WTC11 (cell line): ENCODE data around the gene RMI1. TPM values are rescaled to one million over a fixed set of nuclear protein-coding genes. Genes with fewer than 3 reads are reported as not detected.

Source experiments
- ATAC-seq: fragments of 200-7000 bp; cut with Tn5 transposase; 2 replicates; pipeline ENCODE4 v1.10.0; 2021; ENCODE audit warnings: mild to moderate bottlenecking, moderate library complexity
- CTCF ChIA-PET: fragments of 300-600 bp; sonication (Branson Sonifier 250); formaldehyde crosslinking; loops from one replicate; lab custom pipeline; 2021; ENCODE audit warnings: antibody characterized with exemption; lab: Charles Lee
- POLR2A ChIA-PET: fragments of 350-600 bp; sonication (Branson Sonifier 250); formaldehyde crosslinking; loops from one replicate; lab custom pipeline; 2021; ENCODE audit warnings: antibody characterized with exemption; lab: Charles Lee
- DNase-seq: peaks from one replicate; pipeline ENCODE4 v3.0.0; 2021; ENCODE audit warnings: low spot score
- H3K27ac Mint-ChIP-seq: 2 replicates; pipeline ENCODE4 v1.8.0; 2021; ENCODE audit warnings: mixed read lengths
- H3K27me3 Mint-ChIP-seq: 2 replicates; pipeline ENCODE4 v1.8.0; 2021; ENCODE audit warnings: low read depth, mild to moderate bottlenecking, moderate library complexity, mixed read lengths
- H3K36me3 Mint-ChIP-seq: 2 replicates; pipeline ENCODE4 v1.8.0; 2021; ENCODE audit warnings: mixed read lengths
- H3K4me1 Mint-ChIP-seq: 2 replicates; pipeline ENCODE4 v1.8.0; 2022; ENCODE audit warnings: mixed read lengths
- H3K4me3 Mint-ChIP-seq: 2 replicates; pipeline ENCODE4 v1.8.0; 2021; ENCODE audit warnings: mild to moderate bottlenecking, moderate library complexity, mixed read lengths
- H3K9me3 Mint-ChIP-seq: 2 replicates; pipeline ENCODE4 v1.8.0; 2021; ENCODE audit warnings: mixed read lengths
- CBFB ChIP-seq: sonication (generic); formaldehyde crosslinking; IDR thresholded peaks from 2 replicates; pipeline ENCODE4 v1.8.1; 2022; ENCODE audit warnings: mild to moderate bottlenecking, low read depth, missing genetic modification reagents
- CDX4 ChIP-seq: fragments of 250-450 bp; sonication (Bioruptor Pico); IDR thresholded peaks from 2 replicates; pipeline ENCODE4 v1.9.0; 2021; ENCODE audit warnings: moderate library complexity, mild to moderate bottlenecking, inconsistent platforms, borderline replicate concordance
- E2F4 ChIP-seq: sonication (generic); formaldehyde crosslinking; IDR thresholded peaks from 2 replicates; pipeline ENCODE4 v1.8.1; 2022; ENCODE audit warnings: low read depth, mild to moderate bottlenecking, moderate library complexity, missing genetic modification reagents, borderline replicate concordance
- E2F5 ChIP-seq: sonication (generic); formaldehyde crosslinking; IDR thresholded peaks from 2 replicates; pipeline ENCODE4 v1.8.1; 2022; ENCODE audit warnings: mild to moderate bottlenecking, moderate library complexity, missing genetic modification reagents
- ERG ChIP-seq: fragments of 250-450 bp; sonication (Bioruptor Pico); IDR thresholded peaks from 2 replicates; pipeline ENCODE4 v1.8.0; 2021; ENCODE audit warnings: mild to moderate bottlenecking
- GRHL2 ChIP-seq: fragments of 250-450 bp; sonication (Bioruptor Pico); IDR thresholded peaks from 2 replicates; pipeline ENCODE4 v1.8.0; 2022; ENCODE audit warnings: mild to moderate bottlenecking, moderate library complexity; ENCODE audit not compliant: insufficient replicate concordance, severe bottlenecking
- IRF2 ChIP-seq: sonication (generic); formaldehyde crosslinking; IDR thresholded peaks from 2 replicates; pipeline ENCODE4 v1.8.0; 2022; ENCODE audit warnings: low read depth, missing genetic modification reagents, borderline replicate concordance
- MAX ChIP-seq: sonication (generic); formaldehyde crosslinking; IDR thresholded peaks from 2 replicates; pipeline ENCODE4 v1.8.0; 2022; ENCODE audit warnings: mild to moderate bottlenecking, missing genetic modification reagents
- MLX ChIP-seq: sonication (generic); formaldehyde crosslinking; IDR thresholded peaks from 2 replicates; pipeline ENCODE4 v1.8.1; 2023; ENCODE audit warnings: mild to moderate bottlenecking, missing genetic modification reagents, moderate library complexity
- PREB ChIP-seq: sonication (generic); formaldehyde crosslinking; IDR thresholded peaks from 2 replicates; pipeline ENCODE4 v1.8.1; 2022; ENCODE audit warnings: mild to moderate bottlenecking, missing genetic modification reagents, moderate library complexity, borderline replicate concordance
- TEAD4 ChIP-seq: sonication (generic); formaldehyde crosslinking; IDR thresholded peaks from 2 replicates; pipeline ENCODE4 v1.8.0; 2022; ENCODE audit warnings: mild to moderate bottlenecking, missing genetic modification reagents
- USF2 ChIP-seq: sonication (generic); formaldehyde crosslinking; IDR thresholded peaks from 2 replicates; pipeline ENCODE4 v1.8.1; 2023; ENCODE audit warnings: mild to moderate bottlenecking, missing genetic modification reagents, moderate library complexity
- ZNF281 ChIP-seq: sonication (generic); formaldehyde crosslinking; IDR thresholded peaks from 2 replicates; pipeline ENCODE4 v1.8.0; 2023; ENCODE audit warnings: mild to moderate bottlenecking, missing genetic modification reagents
- ZNF396 ChIP-seq: fragments of 250-450 bp; sonication (Bioruptor Pico); IDR thresholded peaks from 2 replicates; pipeline ENCODE4 v1.8.0; 2021; ENCODE audit warnings: mild to moderate bottlenecking, moderate library complexity, borderline replicate concordance
- ZNF416 ChIP-seq: fragments of 250-450 bp; sonication (Bioruptor Pico); IDR thresholded peaks from 2 replicates; pipeline ENCODE4 v1.9.0; 2021; ENCODE audit warnings: mild to moderate bottlenecking, inconsistent platforms
- ZNF423 ChIP-seq: fragments of 250-450 bp; sonication (Bioruptor Pico); IDR thresholded peaks from 2 replicates; pipeline ENCODE4 v2.1.2; 2022; ENCODE audit warnings: mild to moderate bottlenecking, moderate library complexity
- ZNF512 ChIP-seq: sonication (generic); formaldehyde crosslinking; IDR thresholded peaks from 2 replicates; pipeline ENCODE4 v1.8.1; 2022; ENCODE audit warnings: missing genetic modification reagents, borderline replicate concordance
- ZNF671 ChIP-seq: fragments of 250-450 bp; sonication (Bioruptor Pico); IDR thresholded peaks from 2 replicates; pipeline ENCODE4 v1.8.0; 2021; ENCODE audit warnings: mild to moderate bottlenecking
- total RNA-seq: library from RNA; stranded (reverse); gene quantifications from 3 replicates; pipeline ENCODE4 v1.2.3, GENCODE V29; 2021

The RMI1 gene
- total RNA-seq, 1 experiment from 2014 or later: 25.8 TPM

- TF ChIP-seq MLX (CRISPR knock-in tag): no peak
- no peak for TF ChIP-seq GRHL2 (CRISPR knock-in tag)
- TF ChIP-seq ZNF396 (CRISPR knock-in tag): no peak
- no peak for TF ChIP-seq PREB
- no peak for TF ChIP-seq E2F5 (CRISPR knock-in tag)
- TF ChIP-seq IRF2 (CRISPR knock-in tag): no peak
These were observed 3.4 kb upstream of the RMI1 start (continued) for GRCh38 chr9:83977196-83977595.

- Mint-ChIP-seq H3K27ac (peak overlapping the region; percentile 100), H3K9me3 (no peaks in the 10 kb centered on the region), H3K27me3 (peaks cover 2% of the 10 kb centered on the region), H3K36me3 (peaks cover 52% of the 10 kb centered on the region), H3K4me3 (peak overlapping the region; percentile 99), H3K4me1 (peaks cover 52% of the 10 kb centered on the region)
- POLR2A ChIA-PET: interaction anchor here (0.6 to 2.7 kb wide), 9 partner anchors 9 to 285 kb away, joined by 3 to 24 read pairs (median 5); partner anchors contain the start of genes KIF27 and UBQLN1
- ATAC-seq: peak; percentile 37
- peak; percentile 78 for DNase-seq
- CTCF ChIA-PET: no interaction called here
- TF ChIP-seq ZNF423 (CRISPR knock-in tag): no peak
- no peak for TF ChIP-seq TEAD4 (CRISPR knock-in tag)
- TF ChIP-seq ERG: 0 out of 2 replicates have a peak, but pooled peaks have one; percentile 26
- 0 out of 2 replicates have a peak, but pooled peaks have one; percentile 11 for TF ChIP-seq USF2 (CRISPR knock-in tag)
- no peak for TF ChIP-seq IRF2 (CRISPR knock-in tag)
- peak; percentile 63 for TF ChIP-seq ZNF281
- no peak for TF ChIP-seq E2F4 (CRISPR knock-in tag)
- TF ChIP-seq PREB: no peak
- TF ChIP-seq ZNF512 (CRISPR knock-in tag): no peak
- 0 out of 2 replicates have a peak, but pooled peaks have one; percentile 2 for TF ChIP-seq ZNF671
- no peak for TF ChIP-seq ZNF416 (CRISPR knock-in tag)
- no peak for TF ChIP-seq CDX4
- peak; percentile 81; the same call in 1 of the 2 replicates for TF ChIP-seq MAX (CRISPR knock-in tag)
- no peak for TF ChIP-seq CBFB
- TF ChIP-seq GRHL2 (CRISPR knock-in tag): no peak
- TF ChIP-seq MLX (CRISPR knock-in tag): no peak
These were observed 1.4 kb upstream of the RMI1 start for GRCh38 chr9:83978992-83979811.
